Smooth muscle cell (in vitro differentiated cells): ENCODE results near the gene MOCOS. TPM values are rescaled to one million over a fixed set of nuclear protein-coding genes. Genes with fewer than 3 reads are reported as not detected.
A peak's percentile ranks its signal among the peaks of the same experiment; 100 is the strongest.

Experiments
- DNase-seq: peaks from one replicate; lab custom pipeline; 2025; ENCODE audit not compliant: unreplicated experiment; lab: John Stamatoyannopoulos, UW
- H2AFZ ChIP-seq: fragments of 200-600 bp; sonication (generic); 2 replicates; pipeline ENCODE4 v1.6.0; 2016; ENCODE audit warnings: antibody characterized with exemption, low read depth, mild to moderate bottlenecking
- H3F3A ChIP-seq: fragments of 200-600 bp; sonication (generic); 2 replicates; pipeline ENCODE4 v1.6.0; 2017; ENCODE audit warnings: antibody characterized with exemption, low read depth
- H3K27ac ChIP-seq: fragments of 200-600 bp; sonication (generic); 2 replicates; pipeline ENCODE4 v1.5.1; 2016; ENCODE audit warnings: low read depth, mild to moderate bottlenecking
- H3K27me3 ChIP-seq: fragments of 200-600 bp; sonication (generic); 2 replicates; pipeline ENCODE4 v1.6.1; 2016; ENCODE audit warnings: low read depth, mild to moderate bottlenecking
- H3K36me3 ChIP-seq: fragments of 200-600 bp; sonication (generic); 2 replicates; pipeline ENCODE4 v1.5.1; 2016; ENCODE audit warnings: low read depth
- H3K4me1 ChIP-seq: fragments of 200-600 bp; sonication (generic); 2 replicates; pipeline ENCODE4 v1.5.1; 2016; ENCODE audit warnings: low read depth
- H3K4me2 ChIP-seq: fragments of 200-600 bp; sonication (generic); 2 replicates; pipeline ENCODE4 v1.6.0; 2016; ENCODE audit warnings: mild to moderate bottlenecking
- H3K4me3 ChIP-seq: fragments of 200-600 bp; sonication (generic); 2 replicates; pipeline ENCODE4 v1.5.1; 2016; ENCODE audit warnings: mild to moderate bottlenecking
- H3K79me2 ChIP-seq: fragments of 200-600 bp; sonication (generic); 2 replicates; pipeline ENCODE4 v1.6.0; 2016; ENCODE audit warnings: low read depth, mild to moderate bottlenecking
- H3K9ac ChIP-seq: fragments of 200-600 bp; sonication (generic); 2 replicates; pipeline ENCODE4 v1.6.0; 2016; ENCODE audit warnings: low read depth
- H3K9me3 ChIP-seq: fragments of 200-600 bp; sonication (generic); replicated peaks from 2 replicates; pipeline ENCODE4 v1.5.1; 2016; ENCODE audit warnings: low read depth
- H4K20me1 ChIP-seq: fragments of 200-600 bp; sonication (generic); 2 replicates; pipeline ENCODE4 v1.6.0; 2016; ENCODE audit warnings: low read depth
- WGBS: methylation state at CpG from one replicate; pipeline ENCODE4 v1.1.7; 2016; ENCODE audit warnings: low lambda C conversion rate; 5-methylcytosine and 5-hydroxymethylcytosine counted together
- polyA plus RNA-seq: library from polyadenylated mRNA; unstranded; fragments of >200 nt; fragmentation: Nextera tagmentation; extraction: Ambion mirVana; gene quantifications from 2 replicates; pipeline ENCODE4 v1.2.1, GENCODE V29; 2016
- total RNA-seq: library from RNA; depleted of rRNA; stranded (reverse); fragments of >200 nt; gene quantifications from 2 replicates; pipeline ENCODE4 v1.2.3, GENCODE V29; 2014
- TF ChIP-seq, protein P1 (sequence below): fragments of 200-600 bp; sonication (generic); IDR thresholded peaks from 2 replicates; pipeline ENCODE4 v1.5.1; 2017; ENCODE audit warnings: borderline replicate concordance, mild to moderate bottlenecking, antibody characterized with exemption; ENCODE audit not compliant: insufficient read depth, poor library complexity, severe bottlenecking

Gene MOCOS
- total and polyA plus RNA-seq, 2 experiments from 2014 or later: 1.6 to 1.7 TPM

DNA sequence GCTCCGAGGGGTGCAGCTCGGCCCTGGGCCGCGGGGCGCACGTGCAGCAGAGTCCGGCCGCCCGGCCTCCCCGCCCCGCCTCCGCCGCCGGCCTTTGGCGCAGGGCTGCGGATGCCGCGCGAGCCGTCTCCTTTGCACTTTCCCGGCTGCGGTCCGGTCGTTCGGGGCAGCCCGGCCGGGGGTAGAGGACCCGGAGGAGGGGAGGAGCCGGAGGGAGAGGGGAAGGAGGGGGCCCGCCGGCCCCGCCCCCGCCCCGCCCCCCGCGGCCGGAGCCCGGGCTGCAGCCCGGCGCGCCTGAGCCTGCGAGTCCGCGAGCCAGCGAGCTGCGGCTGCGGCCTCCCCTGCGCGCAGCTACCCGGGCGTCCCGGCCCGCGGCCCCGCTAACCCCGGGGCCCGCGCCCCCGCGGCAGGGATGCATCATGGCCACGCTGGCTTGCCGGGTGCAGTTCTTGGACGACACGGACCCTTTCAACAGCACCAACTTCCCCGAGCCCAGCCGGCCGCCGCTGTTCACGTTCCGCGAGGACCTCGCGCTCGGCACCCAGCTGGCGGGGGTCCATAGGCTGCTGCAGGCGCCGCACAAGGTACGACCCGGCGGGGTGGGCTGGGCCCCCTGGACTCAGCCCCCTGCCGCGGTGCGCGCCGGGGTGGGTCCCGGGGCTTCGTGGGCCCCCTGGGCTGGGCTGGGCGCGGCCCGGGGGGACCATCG is 110.3 kb downstream of the MOCOS start, which contains the start of gene FHOD3:
TSS of gene FHOD3 (plus strand) at position 297 of the 709 bp plus-strand sequence. CDS start at position 420, 123 bp downstream.
- H3F3A ChIP-seq: no peaks in the 10 kb centered on the region
- H3K9ac ChIP-seq: peak within 1 kb of the TSS; percentile 6
- WGBS: under 1% methylated on average over 18 of the region's 91 CpGs
- peaks cover 32% of the 10 kb centered on the region for H3K79me2 ChIP-seq
- peaks cover 26% of the 10 kb centered on the region for H3K4me1 ChIP-seq
- peak within 1 kb of the TSS; percentile 1 for H3K27ac ChIP-seq
- TF ChIP-seq, protein P1, sequence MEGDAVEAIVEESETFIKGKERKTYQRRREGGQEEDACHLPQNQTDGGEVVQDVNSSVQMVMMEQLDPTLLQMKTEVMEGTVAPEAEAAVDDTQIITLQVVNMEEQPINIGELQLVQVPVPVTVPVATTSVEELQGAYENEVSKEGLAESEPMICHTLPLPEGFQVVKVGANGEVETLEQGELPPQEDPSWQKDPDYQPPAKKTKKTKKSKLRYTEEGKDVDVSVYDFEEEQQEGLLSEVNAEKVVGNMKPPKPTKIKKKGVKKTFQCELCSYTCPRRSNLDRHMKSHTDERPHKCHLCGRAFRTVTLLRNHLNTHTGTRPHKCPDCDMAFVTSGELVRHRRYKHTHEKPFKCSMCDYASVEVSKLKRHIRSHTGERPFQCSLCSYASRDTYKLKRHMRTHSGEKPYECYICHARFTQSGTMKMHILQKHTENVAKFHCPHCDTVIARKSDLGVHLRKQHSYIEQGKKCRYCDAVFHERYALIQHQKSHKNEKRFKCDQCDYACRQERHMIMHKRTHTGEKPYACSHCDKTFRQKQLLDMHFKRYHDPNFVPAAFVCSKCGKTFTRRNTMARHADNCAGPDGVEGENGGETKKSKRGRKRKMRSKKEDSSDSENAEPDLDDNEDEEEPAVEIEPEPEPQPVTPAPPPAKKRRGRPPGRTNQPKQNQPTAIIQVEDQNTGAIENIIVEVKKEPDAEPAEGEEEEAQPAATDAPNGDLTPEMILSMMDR: no peak
- peak; percentile 49 for DNase-seq
- H3K27me3 ChIP-seq: no peaks in the 10 kb centered on the region
- peak within 1 kb of the TSS; percentile 74 for H3K4me3 ChIP-seq
- peak within 1 kb of the TSS; percentile 95 for H2AFZ ChIP-seq
- no peaks in the 10 kb centered on the region for H3K36me3 ChIP-seq
- H4K20me1 ChIP-seq: no peaks in the 10 kb centered on the region
- H3K4me2 ChIP-seq: peak within 1 kb of the TSS; percentile 98
- no peaks in the 10 kb centered on the region for H3K9me3 ChIP-seq

DNA sequence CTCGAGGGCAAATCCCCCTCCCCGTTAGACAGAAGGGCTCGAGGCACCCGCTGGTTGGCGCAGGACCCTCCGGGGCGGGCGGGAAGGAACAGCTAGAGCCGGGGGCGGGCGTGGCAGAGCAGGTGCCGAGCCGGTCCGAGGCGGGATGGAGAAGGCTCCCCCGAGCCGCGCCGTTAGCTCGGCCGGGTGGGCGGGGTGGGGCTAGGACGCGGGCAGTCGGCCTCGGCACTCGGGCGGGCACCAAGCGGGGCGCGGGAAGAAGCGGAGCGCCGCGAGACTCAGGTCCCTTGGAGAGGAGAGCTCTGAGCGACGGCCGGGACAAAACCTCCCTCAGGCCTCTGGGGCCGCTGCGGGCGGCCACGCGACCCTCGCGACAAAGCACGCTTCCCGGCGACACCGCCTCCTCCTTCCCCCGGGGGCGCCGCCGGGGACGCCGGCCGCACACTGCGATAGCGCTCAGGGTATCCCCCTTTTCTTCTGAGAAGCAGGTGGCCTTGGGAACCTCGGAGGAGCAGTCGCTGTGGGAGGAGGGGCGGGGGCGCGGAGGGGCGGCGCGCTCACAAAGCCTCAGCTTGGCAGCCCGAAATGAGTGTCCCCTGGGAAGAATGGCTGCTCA is 110.9 kb downstream of the MOCOS start:
- Histone ChIP-seq H3K79me2 (peaks cover 32% of the 10 kb centered on the region), H3K27ac (no peak overlapping the region), H3K36me3 (no peaks in the 10 kb centered on the region), H3K27me3 (no peaks in the 10 kb centered on the region), H3F3A (no peaks in the 10 kb centered on the region), H3K9ac (no peak overlapping the region), H2AFZ (peak overlapping the region; percentile 81), H3K9me3 (no peaks in the 10 kb centered on the region), H4K20me1 (no peaks in the 10 kb centered on the region), H3K4me3 (peak overlapping the region; percentile 74), H3K4me2 (peak overlapping the region; percentile 98), H3K4me1 (peaks cover 31% of the 10 kb centered on the region)
- WGBS: 2% methylated on average over 51 of the region's 67 CpGs
- TF ChIP-seq, protein P1: no peak
- DNase-seq: no peak

DNA sequence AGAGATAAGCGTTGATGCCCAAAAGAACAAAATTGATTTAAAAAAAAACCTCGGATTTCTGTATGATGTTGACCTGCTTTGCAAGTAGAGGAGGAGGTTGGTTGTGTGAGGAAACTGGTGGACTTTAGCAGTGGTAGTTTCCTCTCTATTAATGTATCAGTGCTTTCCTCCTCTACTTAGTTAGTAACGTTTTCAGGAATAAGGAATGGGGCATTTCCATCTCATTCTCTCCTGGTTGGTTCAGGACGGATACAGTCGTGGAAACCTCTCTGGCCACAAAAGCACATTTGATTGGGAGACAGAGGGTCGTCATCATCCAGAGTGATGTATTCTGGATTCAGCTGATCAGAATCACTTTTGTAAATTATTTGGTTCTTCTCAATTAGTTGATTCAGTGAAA is 111.7 kb downstream of the MOCOS start:
- Histone ChIP-seq H3K4me1 (peaks cover 31% of the 10 kb centered on the region), H3K9ac (no peak overlapping the region), H3K4me2 (peak overlapping the region; percentile 98), H3K4me3 (peak overlapping the region; percentile 74), H2AFZ (no peak overlapping the region), H3K36me3 (no peaks in the 10 kb centered on the region), H3F3A (no peaks in the 10 kb centered on the region), H3K79me2 (peaks cover 38% of the 10 kb centered on the region), H3K9me3 (no peaks in the 10 kb centered on the region), H3K27me3 (no peaks in the 10 kb centered on the region), H4K20me1 (no peaks in the 10 kb centered on the region), H3K27ac (no peak overlapping the region)
- TF ChIP-seq, protein P1: no peak
- DNase-seq: no peak
- WGBS: 79% methylated on average over 6 of the region's 6 CpGs
